Neural cell (in vitro differentiated cells): ENCODE data around the gene NDE1.

Source experiments
- CTCF ChIP-seq: fragments of 450-650 bp; IDR thresholded peaks from 2 replicates; pipeline ENCODE4 v1.5.1; 2014; ENCODE audit warnings: antibody characterized with exemption, mild to moderate bottlenecking, moderate library complexity; ENCODE audit not compliant: poor library complexity, severe bottlenecking
- EP300 ChIP-seq: fragments of 450-650 bp; conservative IDR thresholded peaks from 2 replicates; pipeline ENCODE4 v1.6.1; 2014; ENCODE audit warnings: antibody characterized with exemption, mild to moderate bottlenecking, moderate library complexity; ENCODE audit not compliant: poor library complexity, severe bottlenecking
- EZH2 ChIP-seq: fragments of 200-600, 300-800 bp; shearing (Covaris generic), sonication (generic); IDR thresholded peaks from 2 replicates; pipeline ENCODE4 v1.6.1; 2014; ENCODE audit warnings: antibody characterized with exemption, low read length, borderline replicate concordance, mild to moderate bottlenecking; ENCODE audit not compliant: insufficient read depth, poor library complexity, severe bottlenecking
- MXI1 ChIP-seq: fragments of 450-650 bp; conservative IDR thresholded peaks from 2 replicates; pipeline ENCODE4 v1.6.1; 2014; ENCODE audit warnings: antibody characterized with exemption, mild to moderate bottlenecking; ENCODE audit not compliant: poor library complexity, severe bottlenecking
- POLR2AphosphoS5 ChIP-seq: IDR thresholded peaks from 2 replicates; pipeline ENCODE4 v1.6.1; 2012
- RAD21 ChIP-seq: fragments of 450-650 bp; conservative IDR thresholded peaks from 2 replicates; pipeline ENCODE4 v1.6.1; 2014; ENCODE audit warnings: antibody characterized with exemption, mild to moderate bottlenecking, moderate library complexity
- SMC3 ChIP-seq: fragments of 450-650 bp; conservative IDR thresholded peaks from 2 replicates; pipeline ENCODE4 v1.6.1; 2014; ENCODE audit warnings: antibody characterized with exemption, mild to moderate bottlenecking, moderate library complexity; ENCODE audit not compliant: poor library complexity
- TAF1 ChIP-seq: IDR thresholded peaks from 2 replicates; pipeline ENCODE4 v1.6.1; 2012; ENCODE audit warnings: low read depth

DNA sequence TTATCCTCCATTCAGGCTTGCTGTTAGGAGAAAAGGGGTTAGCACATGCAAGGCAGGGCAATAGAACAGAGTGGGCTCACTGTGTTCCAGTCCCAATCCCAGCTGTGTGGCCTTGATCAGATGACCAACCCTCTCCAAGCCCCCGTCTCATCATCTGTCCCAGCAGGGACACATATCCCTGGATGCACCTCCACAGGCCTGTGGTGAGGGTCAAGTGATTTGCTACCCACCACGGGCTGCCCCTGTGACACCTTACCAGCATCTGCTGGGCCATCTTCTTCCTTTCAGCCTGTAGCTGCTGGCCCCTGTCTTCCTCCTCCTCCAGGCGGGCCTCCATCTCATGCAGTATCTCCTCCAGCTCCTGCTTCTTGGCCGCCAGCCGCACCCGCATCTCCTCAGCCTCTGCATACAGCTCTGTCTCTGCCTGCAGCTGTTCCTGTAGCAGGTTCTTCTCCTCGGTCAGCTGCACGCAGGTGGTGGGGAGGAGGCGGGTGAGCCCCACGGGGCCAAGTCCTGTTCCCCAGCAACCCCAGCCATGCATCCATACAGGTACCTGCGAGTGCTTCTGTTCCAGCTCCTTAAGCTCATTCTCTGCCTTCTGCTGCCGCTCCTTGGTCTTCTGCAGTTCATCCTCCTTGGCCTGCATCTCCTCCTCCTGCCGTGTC is 91.3 kb downstream of the NDE1 start:
- no peak for TF ChIP-seq CTCF
- no peak for TF ChIP-seq TAF1
- no peak for TF ChIP-seq POLR2AphosphoS5
- no peak for TF ChIP-seq RAD21
- no peak for TF ChIP-seq SMC3
- no peak for TF ChIP-seq EZH2
- TF ChIP-seq EP300, result no peak
- no peak for TF ChIP-seq MXI1
